ENCODE results near the gene LRRFIP2. TPM values are rescaled to one million over a fixed set of nuclear protein-coding genes. Genes with fewer than 3 reads are reported as not detected.
"Not testable (repeated sequence)": the region's sequence is repeated elsewhere in the genome, so short reads cannot be mapped to it uniquely, and the experiment has no call there.

LRRFIP2 gene
- total RNA-seq, 1 donor from 2014 or later, result 50.7 TPM

DNA sequence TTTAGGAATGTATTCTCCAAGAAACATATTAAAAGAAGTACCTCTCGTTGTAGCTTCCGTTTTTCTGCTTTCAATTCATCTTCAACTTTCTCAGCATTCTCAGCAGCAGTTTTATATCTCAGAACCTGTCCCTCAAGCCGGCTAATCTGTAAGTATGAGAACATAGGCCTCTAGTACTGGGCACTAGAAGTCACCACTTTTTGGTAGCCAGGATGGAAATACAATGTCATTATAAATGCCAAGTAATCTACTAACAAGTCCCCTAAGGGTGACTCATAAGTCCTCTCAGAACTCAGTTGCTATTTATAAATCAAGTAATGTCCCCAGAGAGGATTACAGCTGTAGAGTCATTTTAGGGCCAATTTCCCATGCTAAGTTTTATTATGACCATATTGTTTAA is 120.0 kb downstream of the LRRFIP2 start:
- no peak overlapping the region for H3K4me3 Mint-ChIP-seq (ENCODE audit: unreplicated experiment)
- H3K9me3 Mint-ChIP-seq (ENCODE audit: low read depth), result no peaks in the 10 kb centered on the region
- H3K36me3 Mint-ChIP-seq (ENCODE audit: low read depth), result peaks cover 32% of the 10 kb centered on the region
- no peak for DNase-seq (ENCODE audit: low spot score)
- TF ChIP-seq, protein P1, sequence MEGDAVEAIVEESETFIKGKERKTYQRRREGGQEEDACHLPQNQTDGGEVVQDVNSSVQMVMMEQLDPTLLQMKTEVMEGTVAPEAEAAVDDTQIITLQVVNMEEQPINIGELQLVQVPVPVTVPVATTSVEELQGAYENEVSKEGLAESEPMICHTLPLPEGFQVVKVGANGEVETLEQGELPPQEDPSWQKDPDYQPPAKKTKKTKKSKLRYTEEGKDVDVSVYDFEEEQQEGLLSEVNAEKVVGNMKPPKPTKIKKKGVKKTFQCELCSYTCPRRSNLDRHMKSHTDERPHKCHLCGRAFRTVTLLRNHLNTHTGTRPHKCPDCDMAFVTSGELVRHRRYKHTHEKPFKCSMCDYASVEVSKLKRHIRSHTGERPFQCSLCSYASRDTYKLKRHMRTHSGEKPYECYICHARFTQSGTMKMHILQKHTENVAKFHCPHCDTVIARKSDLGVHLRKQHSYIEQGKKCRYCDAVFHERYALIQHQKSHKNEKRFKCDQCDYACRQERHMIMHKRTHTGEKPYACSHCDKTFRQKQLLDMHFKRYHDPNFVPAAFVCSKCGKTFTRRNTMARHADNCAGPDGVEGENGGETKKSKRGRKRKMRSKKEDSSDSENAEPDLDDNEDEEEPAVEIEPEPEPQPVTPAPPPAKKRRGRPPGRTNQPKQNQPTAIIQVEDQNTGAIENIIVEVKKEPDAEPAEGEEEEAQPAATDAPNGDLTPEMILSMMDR (IDR thresholded peaks at IDR 0.05), result no peak
- H3K4me1 Mint-ChIP-seq (ENCODE audit: low read depth), result peaks cover 43% of the 10 kb centered on the region
- H3K27ac Mint-ChIP-seq (ENCODE audit: unreplicated experiment), result peak overlapping the region; percentile 89
- no peaks in the 10 kb centered on the region for H3K27me3 Mint-ChIP-seq (ENCODE audit: low read depth)

DNA sequence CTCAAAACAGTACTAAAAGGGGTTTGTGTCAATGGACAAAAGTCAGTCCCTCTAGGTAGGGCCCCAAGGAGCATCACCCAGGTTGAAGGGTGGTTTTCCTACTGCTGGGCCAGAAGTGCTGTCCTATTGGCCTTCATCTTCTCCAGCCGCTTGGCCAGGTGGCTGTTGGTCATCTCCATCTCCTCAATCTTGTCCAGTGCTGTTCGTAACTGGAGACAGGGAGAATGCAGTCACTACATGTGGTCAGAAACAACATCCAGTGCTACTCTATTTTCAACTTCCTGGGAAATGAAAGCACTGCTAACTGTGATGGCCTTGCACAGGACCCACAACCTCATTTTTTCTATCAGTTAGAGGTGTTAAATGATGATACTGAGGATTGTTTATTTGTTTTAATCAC is 120.6 kb downstream of the LRRFIP2 start:
- no peaks in the 10 kb centered on the region for H3K27me3 Mint-ChIP-seq (ENCODE audit: low read depth)
- H3K9me3 Mint-ChIP-seq (ENCODE audit: low read depth), result no peaks in the 10 kb centered on the region
- peaks cover 37% of the 10 kb centered on the region for H3K36me3 Mint-ChIP-seq (ENCODE audit: low read depth)
- TF ChIP-seq, protein P1 (IDR thresholded peaks at IDR 0.05), result no peak
- H3K27ac Mint-ChIP-seq (ENCODE audit: unreplicated experiment), result peak overlapping the region; percentile 89
- H3K4me1 Mint-ChIP-seq (ENCODE audit: low read depth), result peaks cover 43% of the 10 kb centered on the region
- no peak overlapping the region for H3K4me3 Mint-ChIP-seq (ENCODE audit: unreplicated experiment)
- DNase-seq (ENCODE audit: low spot score), result no peak

DNA sequence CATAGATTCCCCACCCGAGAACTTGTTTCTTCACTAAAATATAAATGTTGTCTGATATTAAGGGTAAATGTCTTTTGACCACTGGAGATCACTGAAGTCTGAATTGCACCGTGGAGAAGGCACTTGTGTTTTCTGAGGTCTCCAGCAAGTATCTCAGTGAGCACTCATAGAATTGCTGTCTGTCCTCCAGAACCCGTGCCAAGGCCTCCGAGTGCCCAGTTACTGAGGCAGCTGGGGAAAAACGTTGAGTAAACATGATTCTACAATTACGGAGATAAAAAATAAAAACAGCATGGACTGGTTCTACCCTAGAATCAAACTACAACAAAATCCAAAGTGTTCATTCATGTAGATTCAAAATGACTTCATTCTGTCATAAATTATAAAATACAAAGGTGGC is 121.0 kb downstream of the LRRFIP2 start:
- H3K36me3 Mint-ChIP-seq (ENCODE audit: low read depth), result peaks cover 37% of the 10 kb centered on the region
- H3K4me1 Mint-ChIP-seq (ENCODE audit: low read depth), result peaks cover 43% of the 10 kb centered on the region
- H3K9me3 Mint-ChIP-seq (ENCODE audit: low read depth), result no peaks in the 10 kb centered on the region
- H3K4me3 Mint-ChIP-seq (ENCODE audit: unreplicated experiment), result no peak overlapping the region
- H3K27ac Mint-ChIP-seq (ENCODE audit: unreplicated experiment), result peak overlapping the region; percentile 83
- TF ChIP-seq, protein P1 (IDR thresholded peaks at IDR 0.05), result no peak
- no peak for DNase-seq (ENCODE audit: low spot score)
- H3K27me3 Mint-ChIP-seq (ENCODE audit: low read depth), result no peaks in the 10 kb centered on the region

DNA sequence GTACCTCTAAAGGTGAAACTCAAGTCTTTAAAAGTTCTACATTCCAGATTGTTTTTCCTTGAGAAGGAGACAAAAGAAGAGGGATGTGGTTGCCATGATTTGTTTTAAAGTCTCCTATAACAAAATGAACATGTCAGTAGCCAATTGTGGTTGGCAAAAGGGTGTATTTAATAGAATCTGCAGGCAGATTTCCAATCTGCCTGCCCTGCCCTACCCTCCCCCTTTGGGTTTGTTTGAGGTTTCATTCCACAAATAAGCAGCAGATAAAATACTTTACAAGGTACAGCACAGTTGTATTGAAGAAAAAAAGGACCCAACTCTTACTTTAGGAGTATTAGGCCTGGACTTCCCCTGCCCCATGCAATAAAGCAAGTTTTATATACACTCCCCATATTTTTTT is 121.5 kb downstream of the LRRFIP2 start:
- no peak overlapping the region for H3K4me3 Mint-ChIP-seq (ENCODE audit: unreplicated experiment)
- H3K9me3 Mint-ChIP-seq (ENCODE audit: low read depth), result no peaks in the 10 kb centered on the region
- TF ChIP-seq, protein P1 (IDR thresholded peaks at IDR 0.05), result no peak
- peaks cover 43% of the 10 kb centered on the region for H3K4me1 Mint-ChIP-seq (ENCODE audit: low read depth)
- no peaks in the 10 kb centered on the region for H3K27me3 Mint-ChIP-seq (ENCODE audit: low read depth)
- no peak for DNase-seq (ENCODE audit: low spot score)
- peaks cover 41% of the 10 kb centered on the region for H3K36me3 Mint-ChIP-seq (ENCODE audit: low read depth)
- peak overlapping the region; percentile 12 for H3K27ac Mint-ChIP-seq (ENCODE audit: unreplicated experiment)

DNA sequence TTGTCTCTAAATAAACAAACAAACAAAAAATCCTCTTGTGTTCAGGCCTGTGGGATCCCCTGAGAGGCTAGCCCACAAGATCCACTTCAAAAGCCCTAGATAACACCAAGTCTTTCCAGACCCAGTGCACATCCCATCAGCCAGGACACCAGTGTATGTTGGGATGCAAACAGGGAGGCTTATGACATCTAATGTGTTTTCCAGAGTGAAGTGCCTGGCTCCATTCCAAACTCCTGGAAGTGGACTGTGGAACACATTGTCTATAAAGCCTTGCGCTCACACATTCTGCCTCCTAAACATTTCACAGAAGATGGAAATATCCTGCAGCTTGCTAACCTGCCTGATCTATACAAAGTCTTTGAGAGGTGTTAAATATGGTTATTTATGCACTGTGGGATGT is 124.1 kb downstream of the LRRFIP2 start:
- TF ChIP-seq, protein P1 (IDR thresholded peaks at IDR 0.05), result no peak
- Mint-ChIP-seq H3K4me1 (ENCODE audit: low read depth) (peaks cover 27% of the 10 kb centered on the region), H3K36me3 (ENCODE audit: low read depth) (peaks cover 39% of the 10 kb centered on the region), H3K27ac (ENCODE audit: unreplicated experiment) (no peak overlapping the region), H3K27me3 (ENCODE audit: low read depth) (no peaks in the 10 kb centered on the region), H3K4me3 (ENCODE audit: unreplicated experiment) (no peak overlapping the region), H3K9me3 (ENCODE audit: low read depth) (no peaks in the 10 kb centered on the region)
- DNase-seq (ENCODE audit: low spot score), result no peak

DNA sequence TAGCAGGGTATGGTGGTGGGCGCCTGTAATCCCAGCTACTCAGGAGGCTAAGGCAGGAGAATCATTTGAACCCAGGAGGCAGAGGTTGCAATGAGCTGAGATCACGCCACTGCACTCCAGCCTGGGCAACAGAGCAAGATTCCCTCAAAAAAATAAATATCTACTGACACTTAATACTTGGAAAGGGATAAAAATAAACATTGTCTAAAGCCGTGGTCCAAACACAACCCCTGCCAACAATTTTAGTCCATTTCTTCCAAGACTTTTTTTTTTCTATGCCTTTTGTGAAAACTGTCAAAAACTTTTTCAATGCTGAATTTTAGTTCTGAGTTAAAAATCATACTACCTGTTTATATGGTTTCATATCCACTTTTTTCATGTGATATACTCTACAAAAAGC is 131.7 kb downstream of the LRRFIP2 start:
- H3K4me1 Mint-ChIP-seq (ENCODE audit: low read depth); H3K27me3 Mint-ChIP-seq (ENCODE audit: low read depth): not testable (repeated sequence)

More for the DNA sequence above, 131.7 kb downstream of the LRRFIP2 start:
- H3K4me3 Mint-ChIP-seq (ENCODE audit: unreplicated experiment); DNase-seq (ENCODE audit: low spot score); H3K27ac Mint-ChIP-seq (ENCODE audit: unreplicated experiment); H3K9me3 Mint-ChIP-seq (ENCODE audit: low read depth): not testable (repeated sequence)
- H3K36me3 Mint-ChIP-seq (ENCODE audit: low read depth), result peaks cover 28% of the 10 kb centered on the region

All from chondrocyte (in vitro differentiated cells).